Rectal smooth muscle tissue (tissue), 1 donor: ENCODE data around the gene CACNA1F.

Source experiments
- H3K27ac ChIP-seq: one replicate; pipeline ENCODE4 v1.7.0; 2013; ENCODE audit warnings: low read depth, low read length, inconsistent platforms
- H3K27me3 ChIP-seq: one replicate; pipeline ENCODE4 v1.7.0; 2013; ENCODE audit warnings: low read length; ENCODE audit not compliant: control insufficient read depth, insufficient read depth
- H3K36me3 ChIP-seq: one replicate; pipeline ENCODE4 v1.7.0; 2013; ENCODE audit warnings: low read length; ENCODE audit not compliant: control insufficient read depth, insufficient read depth
- H3K4me1 ChIP-seq: one replicate; pipeline ENCODE4 v1.7.0; 2013; ENCODE audit warnings: low read length; ENCODE audit not compliant: control insufficient read depth, insufficient read depth
- H3K4me3 ChIP-seq: one replicate; pipeline ENCODE4 v1.7.0; 2013; ENCODE audit warnings: low read length
- H3K9ac ChIP-seq: one replicate; pipeline ENCODE4 v1.7.0; 2013; ENCODE audit warnings: low read length

CACNA1F gene

GRCh38 chrX:49251325-49251724 lies 18.2 kb upstream of the CACNA1F start:
- Histone ChIP-seq H3K9ac (no peak overlapping the region), H3K4me1 (no peaks in the 10 kb centered on the region), H3K27me3 (peaks cover 3% of the 10 kb centered on the region), H3K36me3 (no peaks in the 10 kb centered on the region), H3K27ac (no peak overlapping the region), H3K4me3 (no peak overlapping the region)

DNA sequence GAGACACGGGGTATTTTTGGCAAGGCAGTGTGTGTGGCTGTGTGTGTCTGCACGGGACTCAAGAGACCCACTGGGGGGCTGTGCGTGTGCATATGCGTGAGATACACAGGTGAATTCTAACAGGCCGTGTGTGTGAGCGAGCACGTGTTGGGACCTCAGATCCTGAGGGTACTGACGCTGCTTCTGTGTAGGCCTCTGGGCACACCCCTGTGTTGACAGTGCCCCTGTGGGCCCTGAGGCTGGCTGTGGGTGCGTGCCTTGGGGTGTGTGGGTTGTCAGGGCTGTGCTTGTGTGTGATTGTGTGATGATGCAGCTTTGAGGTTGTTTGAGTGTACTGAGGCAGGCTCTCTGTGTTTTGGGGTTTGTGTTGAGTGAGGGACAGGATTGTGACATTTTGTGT lies 17.4 kb upstream of the CACNA1F start:
- H3K9ac ChIP-seq, result no peak overlapping the region
- H3K36me3 ChIP-seq, result no peaks in the 10 kb centered on the region
- H3K4me3 ChIP-seq, result no peak overlapping the region
- no peaks in the 10 kb centered on the region for H3K4me1 ChIP-seq
- peaks cover 3% of the 10 kb centered on the region for H3K27me3 ChIP-seq
- no peak overlapping the region for H3K27ac ChIP-seq

DNA sequence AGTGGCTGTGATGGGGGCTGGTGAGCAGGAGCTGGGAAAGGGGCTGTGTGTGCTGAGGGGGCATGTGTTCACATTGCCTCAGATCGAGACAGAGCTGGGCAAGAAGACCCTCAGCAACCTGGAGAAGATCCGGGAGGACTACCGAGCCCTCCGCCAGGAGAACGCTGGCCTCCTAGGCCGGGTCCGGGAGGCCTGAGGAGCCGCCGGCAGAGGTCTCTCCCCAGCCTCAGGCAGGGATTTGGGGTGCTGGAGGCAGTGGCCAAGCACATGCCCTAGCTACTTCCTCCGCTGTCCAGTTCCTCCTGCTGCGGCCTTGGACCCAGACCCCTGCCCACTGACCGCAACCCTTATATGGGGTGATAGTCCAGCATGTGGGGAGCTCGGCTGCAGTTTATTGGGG lies 16.9 kb upstream of the CACNA1F start:
- no peak overlapping the region for H3K27ac ChIP-seq
- H3K4me1 ChIP-seq, result no peaks in the 10 kb centered on the region
- H3K27me3 ChIP-seq, result peaks cover 3% of the 10 kb centered on the region
- no peaks in the 10 kb centered on the region for H3K36me3 ChIP-seq
- H3K4me3 ChIP-seq, result no peak overlapping the region
- no peak overlapping the region for H3K9ac ChIP-seq

- peaks cover 3% of the 10 kb centered on the region for H3K27me3 ChIP-seq
- no peaks in the 10 kb centered on the region for H3K4me1 ChIP-seq
- H3K4me3 ChIP-seq, result no peak overlapping the region
- H3K27ac ChIP-seq, result no peak overlapping the region
- no peaks in the 10 kb centered on the region for H3K36me3 ChIP-seq
- H3K9ac ChIP-seq, result no peak overlapping the region
These were observed 16.5 kb upstream of the CACNA1F start for GRCh38 chrX:49249616-49250015.

DNA sequence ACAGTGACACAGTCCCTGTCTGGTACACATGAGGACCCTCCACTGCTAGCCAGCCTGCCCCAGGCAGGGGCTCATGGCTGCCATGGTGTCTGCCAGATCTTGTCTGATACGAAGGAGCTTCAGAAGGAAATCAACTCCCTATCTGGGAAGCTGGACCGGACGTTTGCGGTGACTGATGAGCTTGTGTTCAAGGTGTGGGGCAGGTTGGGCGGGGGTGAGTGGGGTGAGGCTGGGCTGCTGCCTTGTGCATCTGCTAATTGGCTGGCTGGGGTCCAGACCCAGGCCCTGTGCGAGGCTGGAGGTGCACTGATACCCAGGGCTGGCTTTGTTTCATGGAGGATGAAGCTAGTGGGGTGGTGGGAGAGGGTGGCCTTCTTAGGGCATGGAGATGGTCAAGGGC lies 15.9 kb upstream of the CACNA1F start:
- no peaks in the 10 kb centered on the region for H3K4me1 ChIP-seq
- peaks cover 3% of the 10 kb centered on the region for H3K27me3 ChIP-seq
- H3K27ac ChIP-seq, result no peak overlapping the region
- H3K4me3 ChIP-seq, result no peak overlapping the region
- no peak overlapping the region for H3K9ac ChIP-seq
- no peaks in the 10 kb centered on the region for H3K36me3 ChIP-seq

GRCh38 chrX:49247916-49248811 lies 15.0 kb upstream of the CACNA1F start:
- Histone ChIP-seq H3K27me3 (peaks cover 3% of the 10 kb centered on the region), H3K27ac (no peak overlapping the region), H3K9ac (no peak overlapping the region), H3K4me1 (no peaks in the 10 kb centered on the region), H3K36me3 (peaks cover 4% of the 10 kb centered on the region), H3K4me3 (no peak overlapping the region)

DNA sequence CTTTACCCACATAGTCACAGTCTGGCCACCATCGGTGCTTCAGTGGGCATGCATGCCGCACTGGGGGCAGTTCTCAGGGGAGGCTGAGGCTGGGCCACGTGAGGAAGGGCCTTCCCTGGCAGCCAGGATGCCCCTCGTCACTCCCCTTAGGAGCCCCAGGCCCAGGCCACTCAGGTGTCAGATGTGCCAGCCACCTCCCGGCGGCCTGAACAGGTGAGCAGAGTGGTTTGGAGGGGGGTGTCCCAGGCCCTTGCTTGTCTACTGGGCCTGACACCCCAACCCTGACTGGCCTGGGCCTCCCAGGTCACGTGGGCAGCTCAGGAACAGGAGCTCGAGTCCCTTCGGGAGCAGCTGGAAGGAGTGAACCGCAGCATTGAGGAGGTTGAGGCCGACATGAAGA lies 14.2 kb upstream of the CACNA1F start:
- H3K27me3 ChIP-seq, result peaks cover 3% of the 10 kb centered on the region
- H3K9ac ChIP-seq, result no peak overlapping the region
- no peak overlapping the region for H3K4me3 ChIP-seq
- peaks cover 4% of the 10 kb centered on the region for H3K36me3 ChIP-seq
- no peak overlapping the region for H3K27ac ChIP-seq
- H3K4me1 ChIP-seq, result no peaks in the 10 kb centered on the region

DNA sequence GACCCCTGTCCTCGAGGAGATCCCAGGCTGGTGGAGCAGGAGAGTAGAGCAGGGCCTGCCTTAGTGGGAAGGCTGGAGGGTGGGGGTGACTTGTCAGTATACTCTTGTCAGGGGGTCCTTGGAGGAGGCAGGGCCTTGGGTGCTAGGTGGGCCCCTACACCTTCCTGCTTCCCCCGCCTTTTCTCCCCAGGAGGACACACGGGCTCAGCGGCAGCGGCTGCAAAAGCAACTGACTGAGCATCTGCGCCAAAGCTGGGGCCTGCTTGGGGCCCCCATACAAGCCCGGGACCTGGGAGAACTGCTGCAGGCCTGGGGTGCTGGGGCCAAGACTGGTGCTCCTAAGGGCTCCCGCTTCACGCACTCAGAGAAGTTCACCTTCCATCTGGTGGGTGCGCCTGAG lies 13.4 kb upstream of the CACNA1F start:
- H3K27ac ChIP-seq, result no peak overlapping the region
- peaks cover 3% of the 10 kb centered on the region for H3K27me3 ChIP-seq
- peaks cover 4% of the 10 kb centered on the region for H3K36me3 ChIP-seq
- H3K9ac ChIP-seq, result no peak overlapping the region
- no peaks in the 10 kb centered on the region for H3K4me1 ChIP-seq
- H3K4me3 ChIP-seq, result no peak overlapping the region

DNA sequence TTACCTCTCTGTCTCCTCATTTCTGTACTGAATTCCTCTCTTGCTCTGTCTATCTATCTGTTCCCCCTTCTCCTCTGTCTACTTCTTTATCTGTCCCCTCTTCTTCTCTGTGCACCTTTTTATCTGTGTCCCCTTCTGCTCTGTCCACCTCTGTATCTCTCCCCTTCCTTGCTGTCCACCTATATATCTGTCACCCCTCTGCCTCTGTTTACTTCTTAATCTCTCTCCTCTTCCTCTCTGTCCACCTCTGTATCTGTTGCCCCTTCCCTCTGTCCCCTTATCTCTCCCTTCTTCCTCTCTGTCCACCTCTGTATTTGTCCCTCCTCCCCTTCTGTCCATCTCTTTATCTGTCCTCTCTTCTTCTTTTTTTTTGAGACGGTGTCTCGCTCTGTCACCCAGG lies 11.1 kb upstream of the CACNA1F start:
- Histone ChIP-seq H3K4me1 (no peaks in the 10 kb centered on the region), H3K4me3 (no peak overlapping the region), H3K9ac (no peak overlapping the region), H3K27me3 (no peaks in the 10 kb centered on the region), H3K27ac (no peak overlapping the region), H3K36me3 (peaks cover 4% of the 10 kb centered on the region)

- no peaks in the 10 kb centered on the region for H3K27me3 ChIP-seq
These were observed 10.0 kb upstream of the CACNA1F start for GRCh38 chrX:49243166-49243565.

GRCh38 chrX:49242545-49243066 lies 9.5 kb upstream of the CACNA1F start:
- H3K27me3 ChIP-seq, result no peaks in the 10 kb centered on the region
- H3K9ac ChIP-seq, result no peak overlapping the region
- peaks cover 4% of the 10 kb centered on the region for H3K36me3 ChIP-seq
- H3K4me3 ChIP-seq, result no peak overlapping the region
- no peak overlapping the region for H3K27ac ChIP-seq
- no peaks in the 10 kb centered on the region for H3K4me1 ChIP-seq

More at GRCh38 chrX:49243166-49243565, 10.0 kb upstream of the CACNA1F start:
- Histone ChIP-seq H3K4me3 (no peak overlapping the region), H3K27ac (no peak overlapping the region), H3K9ac (no peak overlapping the region), H3K4me1 (no peaks in the 10 kb centered on the region), H3K36me3 (peaks cover 4% of the 10 kb centered on the region)

DNA sequence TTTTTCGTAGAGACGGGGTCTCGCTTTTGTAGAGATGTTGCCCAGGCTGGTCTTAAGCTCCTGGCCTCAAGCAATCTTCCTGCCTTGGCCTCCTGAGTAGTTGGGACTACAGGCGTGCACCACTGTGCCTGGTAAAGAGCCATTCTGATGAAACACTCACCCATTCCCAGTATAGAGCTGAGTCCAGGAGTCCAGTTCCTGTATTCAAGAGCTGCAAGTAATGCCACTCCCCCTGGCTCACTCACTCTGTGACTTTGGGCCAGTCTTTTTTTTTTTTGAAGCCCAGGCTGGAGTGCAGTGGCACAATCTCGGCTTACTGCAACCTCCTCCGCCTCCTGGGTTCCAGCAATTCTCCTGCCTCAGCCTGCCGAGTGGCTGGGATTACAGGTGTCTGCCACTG lies 5.6 kb upstream of the CACNA1F start:
- no peak overlapping the region for H3K4me3 ChIP-seq

DNA sequence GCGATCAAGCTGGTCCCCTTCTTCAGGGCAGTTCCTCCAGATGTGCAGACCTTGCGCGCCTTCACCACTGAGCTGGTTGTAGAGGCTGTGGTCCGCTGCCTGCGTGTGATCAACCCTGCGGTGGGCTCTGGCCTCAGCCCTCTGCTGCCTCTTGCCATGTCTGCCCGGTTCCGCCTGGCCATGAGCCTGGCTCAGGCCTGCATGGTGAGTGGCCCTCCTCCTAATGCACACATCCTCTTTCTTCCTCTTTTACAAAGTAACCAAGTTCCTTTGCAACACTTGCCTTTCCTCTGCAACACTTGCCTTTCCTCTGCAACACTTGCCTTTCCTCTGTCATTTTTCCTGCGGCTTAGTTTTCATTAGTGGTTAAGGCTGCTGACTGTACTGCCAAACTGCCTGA lies 3.9 kb upstream of the CACNA1F start:
- Histone ChIP-seq H3K4me1 (no peaks in the 10 kb centered on the region), H3K27ac (no peak overlapping the region), H3K4me3 (no peak overlapping the region), H3K9ac (no peak overlapping the region), H3K36me3 (no peaks in the 10 kb centered on the region), H3K27me3 (no peaks in the 10 kb centered on the region)

More for the DNA sequence above, 5.6 kb upstream of the CACNA1F start:
- Histone ChIP-seq H3K9ac (no peak overlapping the region), H3K36me3 (peaks cover 4% of the 10 kb centered on the region), H3K27ac (no peak overlapping the region), H3K27me3 (no peaks in the 10 kb centered on the region), H3K4me1 (no peaks in the 10 kb centered on the region)
